ENCODE data around the gene MSRB2.

MSRB2 gene

DNA sequence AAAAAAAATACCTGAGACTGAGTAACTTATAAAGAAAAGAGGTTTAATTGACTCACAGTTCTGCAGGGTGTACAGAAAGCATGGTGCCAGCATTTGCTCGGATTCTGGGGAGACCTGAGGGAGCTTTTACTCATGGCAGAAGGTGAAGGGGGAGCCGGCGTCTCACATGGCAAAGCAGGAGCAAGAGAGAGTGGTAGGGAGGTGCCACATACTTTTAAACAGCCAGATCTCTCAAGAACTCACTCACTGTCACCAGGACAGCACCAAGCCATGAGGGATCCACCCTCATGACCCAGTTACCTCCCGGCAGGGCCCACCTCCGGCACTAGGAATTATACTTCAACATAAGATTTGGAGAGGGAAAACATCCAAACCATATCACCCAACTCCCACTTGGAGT, 25.8 kb downstream of the MSRB2 start:
- ChIA-PET POLR2A (no interaction called here), CTCF (interaction anchor here (0.6 kb wide), 1 partner anchor 1129 kb away, joined by 3 read pairs; no protein-coding TSS in a partner anchor)
- no peak for DNase-seq (ENCODE audit: extremely low spot score)
- no peak for TF ChIP-seq ARNT (IDR thresholded peaks at IDR 0.05)
- no peak for TF ChIP-seq FOXK2 (IDR thresholded peaks at IDR 0.05)
- no peak for TF ChIP-seq TARDBP (IDR thresholded peaks at IDR 0.05)
- TF ChIP-seq FOXM1 (IDR thresholded peaks at IDR 0.05; ENCODE audit: borderline replicate concordance): no peak
- no peak for TF ChIP-seq SUZ12 (IDR thresholded peaks at IDR 0.05)
- no peak for TF ChIP-seq CTBP1 (IDR thresholded peaks at IDR 0.05; ENCODE audit: borderline replicate concordance)
- no peak for TF ChIP-seq LEF1 (IDR thresholded peaks at IDR 0.05; ENCODE audit: borderline replicate concordance)
- TF ChIP-seq ELF4 (IDR thresholded peaks at IDR 0.05): no peak
- no peak for TF ChIP-seq L3MBTL2 (conservative IDR thresholded peaks at IDR 0.05)

DNA sequence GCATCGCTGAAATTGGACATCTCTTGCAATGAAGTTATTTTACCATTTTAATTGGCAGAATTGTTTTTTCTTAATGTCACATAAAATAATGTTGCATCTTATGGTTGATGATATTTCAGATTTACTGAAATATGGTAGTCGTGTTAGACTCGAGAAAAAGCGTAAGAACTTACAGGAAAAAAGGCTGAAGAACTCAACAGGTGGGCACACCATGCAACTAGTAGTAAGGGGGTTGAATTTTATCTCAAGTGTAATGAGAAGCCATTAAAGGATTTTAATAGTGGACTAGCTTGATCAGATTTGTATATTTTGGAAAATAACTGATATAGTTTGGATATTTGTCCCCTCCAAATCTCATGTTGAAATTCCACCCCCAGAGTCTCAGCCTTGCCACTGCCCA, 41.1 kb downstream of the MSRB2 start:
- POLR2A ChIA-PET: no interaction called here
- DNase-seq (ENCODE audit: extremely low spot score): no peak
- CTCF ChIA-PET: no interaction called here
- TF ChIP-seq LEF1 (IDR thresholded peaks at IDR 0.05; ENCODE audit: borderline replicate concordance): no peak
- no peak for TF ChIP-seq FOXA1 (IDR thresholded peaks at IDR 0.05)
- no peak for TF ChIP-seq L3MBTL2 (conservative IDR thresholded peaks at IDR 0.05)
- no peak for TF ChIP-seq FOXM1 (IDR thresholded peaks at IDR 0.05; ENCODE audit: borderline replicate concordance)
- TF ChIP-seq ELF4 (IDR thresholded peaks at IDR 0.05): no peak
- no peak for TF ChIP-seq FOXK2 (IDR thresholded peaks at IDR 0.05)
- no peak for TF ChIP-seq CTBP1 (IDR thresholded peaks at IDR 0.05; ENCODE audit: borderline replicate concordance)
- no peak for TF ChIP-seq NFRKB (IDR thresholded peaks at IDR 0.05)
- TF ChIP-seq TARDBP (IDR thresholded peaks at IDR 0.05): no peak
- TF ChIP-seq ARNT (IDR thresholded peaks at IDR 0.05): no peak
- TF ChIP-seq ZNF384 (IDR thresholded peaks at IDR 0.05): no peak
- TF ChIP-seq SP1 (IDR thresholded peaks at IDR 0.05): no peak
- no peak for TF ChIP-seq BHLHE40 (IDR thresholded peaks at IDR 0.05; ENCODE audit: borderline replicate concordance)
- no peak for TF ChIP-seq SUZ12 (IDR thresholded peaks at IDR 0.05)
- TF ChIP-seq, protein P1, sequence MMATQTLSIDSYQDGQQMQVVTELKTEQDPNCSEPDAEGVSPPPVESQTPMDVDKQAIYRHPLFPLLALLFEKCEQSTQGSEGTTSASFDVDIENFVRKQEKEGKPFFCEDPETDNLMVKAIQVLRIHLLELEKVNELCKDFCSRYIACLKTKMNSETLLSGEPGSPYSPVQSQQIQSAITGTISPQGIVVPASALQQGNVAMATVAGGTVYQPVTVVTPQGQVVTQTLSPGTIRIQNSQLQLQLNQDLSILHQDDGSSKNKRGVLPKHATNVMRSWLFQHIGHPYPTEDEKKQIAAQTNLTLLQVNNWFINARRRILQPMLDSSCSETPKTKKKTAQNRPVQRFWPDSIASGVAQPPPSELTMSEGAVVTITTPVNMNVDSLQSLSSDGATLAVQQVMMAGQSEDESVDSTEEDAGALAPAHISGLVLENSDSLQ (IDR thresholded peaks at IDR 0.05): no peak
- no peak for TF ChIP-seq HDGF (IDR thresholded peaks at IDR 0.05; ENCODE audit: borderline replicate concordance)

DNA sequence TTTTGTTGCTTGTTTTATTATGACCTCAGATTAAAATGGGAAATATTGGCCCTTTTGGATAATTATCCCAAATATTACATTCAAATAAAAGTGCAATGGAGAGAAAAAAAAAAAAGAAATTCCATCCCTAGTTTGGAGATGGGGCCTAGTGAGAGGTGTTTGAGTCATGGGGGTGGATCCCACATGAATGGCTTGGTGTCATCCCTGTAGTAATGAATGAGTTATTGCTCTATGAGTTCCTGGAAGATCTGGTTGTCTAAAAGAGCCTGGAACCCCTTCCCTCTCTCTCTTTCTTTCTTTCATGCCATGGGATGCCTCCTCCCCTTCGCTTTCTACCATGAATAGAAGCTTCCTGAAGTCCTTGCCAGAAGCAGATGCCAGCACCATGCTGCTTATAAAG, 44.3 kb downstream of the MSRB2 start:
- DNase-seq (ENCODE audit: extremely low spot score): no peak
- TF ChIP-seq SP1 (IDR thresholded peaks at IDR 0.05): no peak
- TF ChIP-seq, protein P1 (IDR thresholded peaks at IDR 0.05): no peak
- TF ChIP-seq FOXK2 (IDR thresholded peaks at IDR 0.05): no peak
- no peak for TF ChIP-seq TARDBP (IDR thresholded peaks at IDR 0.05)
- TF ChIP-seq FOXA1 (IDR thresholded peaks at IDR 0.05): no peak
- no peak for TF ChIP-seq BHLHE40 (IDR thresholded peaks at IDR 0.05; ENCODE audit: borderline replicate concordance)
- no peak for TF ChIP-seq FOXM1 (IDR thresholded peaks at IDR 0.05; ENCODE audit: borderline replicate concordance)
- TF ChIP-seq CTBP1 (IDR thresholded peaks at IDR 0.05; ENCODE audit: borderline replicate concordance): no peak
- no peak for TF ChIP-seq L3MBTL2 (conservative IDR thresholded peaks at IDR 0.05)
- no peak for TF ChIP-seq NFRKB (IDR thresholded peaks at IDR 0.05)
- no peak for TF ChIP-seq ELF4 (IDR thresholded peaks at IDR 0.05)
- no peak for TF ChIP-seq ARNT (IDR thresholded peaks at IDR 0.05)
- TF ChIP-seq LEF1 (IDR thresholded peaks at IDR 0.05; ENCODE audit: borderline replicate concordance): no peak
- no peak for TF ChIP-seq SUZ12 (IDR thresholded peaks at IDR 0.05)
- no peak for TF ChIP-seq HDGF (IDR thresholded peaks at IDR 0.05; ENCODE audit: borderline replicate concordance)
- no peak for TF ChIP-seq ZNF384 (IDR thresholded peaks at IDR 0.05)
- CTCF ChIA-PET: no interaction called here
- POLR2A ChIA-PET: no interaction called here

DNA sequence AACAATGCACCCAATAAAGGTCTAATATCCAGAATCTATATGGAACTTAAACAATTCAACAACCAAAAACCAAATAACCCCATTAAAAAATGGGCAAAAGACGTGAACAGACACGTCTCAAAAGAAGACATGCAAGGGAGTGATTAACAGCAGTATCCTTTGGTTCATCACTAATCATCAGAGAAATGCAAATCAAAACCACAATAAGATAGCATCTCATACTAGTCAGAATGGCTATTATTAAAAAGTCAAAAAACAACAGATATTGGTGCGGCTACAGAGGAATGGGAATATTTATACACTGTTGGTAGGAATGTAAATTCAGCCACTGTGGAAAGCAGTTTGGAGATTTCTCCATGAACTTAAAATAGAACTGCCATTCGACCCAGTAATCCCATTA, 46.6 kb downstream of the MSRB2 start:
- ChIA-PET POLR2A (no interaction called here), CTCF (no interaction called here)
- no peak for TF ChIP-seq LEF1 (IDR thresholded peaks at IDR 0.05; ENCODE audit: borderline replicate concordance)
- TF ChIP-seq SUZ12 (IDR thresholded peaks at IDR 0.05): no peak
- DNase-seq (ENCODE audit: extremely low spot score): no peak

DNA sequence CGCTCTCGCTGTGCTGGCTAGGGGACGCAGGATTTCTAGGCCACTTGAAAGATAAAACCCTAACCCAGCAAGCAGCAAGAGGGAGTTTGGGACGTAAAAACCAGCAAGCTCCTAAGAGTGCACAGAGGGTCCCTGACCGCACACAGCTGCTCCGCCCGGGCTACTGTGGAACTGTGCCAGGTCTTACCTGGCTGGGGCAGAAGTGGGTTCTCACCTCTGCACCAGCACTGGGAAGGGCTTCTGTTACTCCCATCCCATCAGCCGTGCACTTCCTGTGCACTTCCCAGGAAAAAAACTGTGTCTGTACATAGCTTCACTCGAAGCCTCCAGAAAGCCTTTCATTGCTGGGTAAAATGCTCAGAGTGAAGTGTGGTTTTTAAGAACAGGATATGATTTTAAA, 50.9 kb downstream of the MSRB2 start:
- ChIA-PET CTCF (interaction anchor here (0.8 kb wide), 1 partner anchor 12 kb away, joined by 4 read pairs; no protein-coding TSS in a partner anchor), POLR2A (no interaction called here)
- TF ChIP-seq HDGF (IDR thresholded peaks at IDR 0.05; ENCODE audit: borderline replicate concordance) (no peak), NFRKB (IDR thresholded peaks at IDR 0.05) (no peak), ELF4 (IDR thresholded peaks at IDR 0.05) (no peak), FOXM1 (IDR thresholded peaks at IDR 0.05; ENCODE audit: borderline replicate concordance) (no peak), SP1 (IDR thresholded peaks at IDR 0.05) (no peak)
- TF ChIP-seq, protein P1 (IDR thresholded peaks at IDR 0.05): no peak
- no peak for DNase-seq (ENCODE audit: extremely low spot score)

DNA sequence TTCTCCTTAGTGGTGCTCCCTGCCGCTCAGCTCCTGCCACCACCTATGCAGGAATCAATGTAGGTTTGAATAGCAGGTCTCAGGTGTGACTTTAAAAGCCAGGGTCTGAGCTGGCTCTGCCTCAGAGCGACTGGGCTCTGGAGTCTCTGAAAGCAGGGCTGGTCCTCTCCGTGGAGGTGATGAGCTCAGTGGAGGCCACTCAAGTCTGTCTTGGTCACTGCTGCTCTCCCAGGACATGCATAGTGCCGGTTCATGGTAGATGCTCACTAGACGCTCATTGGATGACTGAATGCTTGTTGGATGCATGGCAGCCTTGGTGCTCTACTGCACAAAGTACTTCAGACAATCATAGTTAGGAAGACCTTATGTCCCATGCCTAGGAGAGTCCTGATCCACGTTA, 51.7 kb downstream of the MSRB2 start:
- TF ChIP-seq, protein P1 (IDR thresholded peaks at IDR 0.05): no peak
- TF ChIP-seq CTBP1 (IDR thresholded peaks at IDR 0.05; ENCODE audit: borderline replicate concordance) (no peak), ZNF384 (IDR thresholded peaks at IDR 0.05) (no peak), BHLHE40 (IDR thresholded peaks at IDR 0.05; ENCODE audit: borderline replicate concordance) (no peak), ELF4 (IDR thresholded peaks at IDR 0.05) (no peak), FOXK2 (IDR thresholded peaks at IDR 0.05) (no peak), FOXM1 (IDR thresholded peaks at IDR 0.05; ENCODE audit: borderline replicate concordance) (no peak), L3MBTL2 (conservative IDR thresholded peaks at IDR 0.05) (no peak), FOXA1 (IDR thresholded peaks at IDR 0.05) (no peak)
- ChIA-PET CTCF (no interaction called here), POLR2A (no interaction called here)
- DNase-seq (ENCODE audit: extremely low spot score): no peak
